Liver (tissue), 9 donors: ENCODE data around the gene SYNGR2. TPM values are rescaled to one million over a fixed set of nuclear protein-coding genes. Genes with fewer than 3 reads are reported as not detected.

Source experiments
- DNase-seq: peaks from one replicate; pipeline ENCODE4 v3.0.0-alpha.2; 2017; ENCODE audit warnings: low spot score
- H3K27ac ChIP-seq, 2 donors: one replicate each; pipeline ENCODE4 v1.7.0; 2013; ENCODE audit warnings: inconsistent platforms in 2 of 2, low read length in 2 of 2, control low read depth in 1 of 2, low read depth in 1 of 2, mild to moderate bottlenecking in 1 of 2
- H3K27me3 ChIP-seq, 4 donors: one replicate each; pipeline versions ENCODE4 v1.6.1 to v1.7.0; 2013; ENCODE audit warnings: low read length in 3 of 4, inconsistent platforms in 1 of 4, mild to moderate bottlenecking in 1 of 4, moderate library complexity in 1 of 4; ENCODE audit not compliant: control insufficient read depth in 4 of 4, insufficient read depth in 4 of 4
- H3K36me3 ChIP-seq, 4 donors: one replicate each; pipeline versions ENCODE4 v1.6.1 to v1.7.0; 2013; ENCODE audit warnings: low read length in 3 of 4, mild to moderate bottlenecking in 3 of 4, low read depth in 1 of 4, moderate library complexity in 1 of 4; ENCODE audit not compliant: control insufficient read depth in 4 of 4, insufficient read depth in 3 of 4
- H3K4me1 ChIP-seq, 4 donors: one replicate each; pipeline versions ENCODE4 v1.6.1 to v1.7.0; 2013; ENCODE audit warnings: low read length in 3 of 4, mild to moderate bottlenecking in 3 of 4, moderate library complexity in 1 of 4; ENCODE audit not compliant: control insufficient read depth in 4 of 4, insufficient read depth in 4 of 4
- H3K4me3 ChIP-seq, 3 donors: one replicate each; pipeline versions ENCODE4 v1.6.1 to v1.7.0; 2013; ENCODE audit warnings: low read length in 3 of 3, control low read depth in 1 of 3, low read depth in 1 of 3, mild to moderate bottlenecking in 1 of 3
- H3K9ac ChIP-seq, 2 donors: one replicate each; pipeline ENCODE4 v1.7.0; 2013; ENCODE audit warnings: low read length in 2 of 2, mild to moderate bottlenecking in 2 of 2, moderate library complexity in 2 of 2, control low read depth in 1 of 2, low read depth in 1 of 2
- H3K9me3 ChIP-seq, 4 donors: one replicate each; pipeline versions ENCODE4 v1.6.1 to v1.7.0; 2013; ENCODE audit warnings: low read length in 3 of 4; ENCODE audit not compliant: control insufficient read depth in 4 of 4
- ATF3 ChIP-seq: IDR thresholded peaks from 2 replicates; pipeline ENCODE4 v1.6.1; 2016; ENCODE audit warnings: antibody characterized with exemption
- EGR1 ChIP-seq, 2 donors: IDR thresholded peaks; 2 replicates each; pipeline ENCODE4 v1.6.1; 2016 to 2018; ENCODE audit warnings: antibody characterized with exemption in 2 of 2, low read depth in 2 of 2
- FOXA1 ChIP-seq: IDR thresholded peaks from 2 replicates; pipeline ENCODE4 v1.6.1; 2016; ENCODE audit warnings: antibody characterized with exemption
- GABPA ChIP-seq, 2 donors: IDR thresholded peaks in 1 of 2; conservative IDR thresholded peaks in 1 of 2; 2 replicates each; pipeline ENCODE4 v1.6.1; 2016; ENCODE audit warnings: antibody characterized with exemption in 2 of 2, mild to moderate bottlenecking in 1 of 2, moderate library complexity in 1 of 2
- HNF4A ChIP-seq, 2 donors: conservative IDR thresholded peaks; 2 replicates each; pipeline ENCODE4 v1.6.1; 2016; ENCODE audit warnings: antibody characterized with exemption in 2 of 2, mild to moderate bottlenecking in 2 of 2
- HNF4G ChIP-seq: IDR thresholded peaks from 2 replicates; pipeline ENCODE4 v1.6.1; 2016; ENCODE audit warnings: antibody characterized with exemption
- JUND ChIP-seq, 2 donors: IDR thresholded peaks; 2 replicates each; pipeline ENCODE4 v1.6.1; 2016; ENCODE audit warnings: antibody characterized with exemption in 2 of 2
- NR2F2 ChIP-seq: IDR thresholded peaks from 2 replicates; pipeline ENCODE4 v1.6.1; 2016; ENCODE audit warnings: antibody characterized with exemption
- RAD21 ChIP-seq, 2 donors: IDR thresholded peaks; 2 replicates each; pipeline ENCODE4 v1.6.1; 2016; ENCODE audit warnings: antibody characterized with exemption in 2 of 2, mild to moderate bottlenecking in 2 of 2
- RXRA ChIP-seq, 2 donors: IDR thresholded peaks; 2 replicates each; pipeline ENCODE4 v1.6.1; 2017 to 2018; ENCODE audit warnings: antibody characterized with exemption in 2 of 2, mild to moderate bottlenecking in 1 of 2
- SP1 ChIP-seq: IDR thresholded peaks from 2 replicates; pipeline ENCODE4 v1.6.1; 2018; ENCODE audit warnings: antibody characterized with exemption, mild to moderate bottlenecking
- TAF1 ChIP-seq: conservative IDR thresholded peaks from 2 replicates; pipeline ENCODE4 v1.6.1; 2016; ENCODE audit warnings: antibody characterized with exemption, mild to moderate bottlenecking
- YY1 ChIP-seq: IDR thresholded peaks from 2 replicates; pipeline ENCODE4 v1.6.1; 2016; ENCODE audit warnings: antibody characterized with exemption, mild to moderate bottlenecking
- WGBS: extraction: QIAGEN DNeasy Blood & Tissue Kit; methylation state at CpG from one replicate; pipeline ENCODE4 v1.1.7; 2013; 5-methylcytosine and 5-hydroxymethylcytosine counted together
- polyA plus RNA-seq, 2 donors: library from polyadenylated mRNA; stranded (reverse) in 1 of 2; unstranded in 1 of 2; fragments of 200-250 nt in 1 of 2; fragments of >200 nt in 1 of 2; fragmentation: Nextera tagmentation in 1 of 2; extraction: Ambion mirVana in 1 of 2; gene quantifications; one replicate each; pipeline versions ENCODE4 v1.2.1 to v1.2.3, GENCODE V29; 2013 to 2015
- total RNA-seq, 2 donors: library from RNA; depleted of rRNA; stranded (reverse); fragments of >200 nt; gene quantifications; one replicate each; pipeline ENCODE4 v1.2.3, GENCODE V29; 2014
- TF ChIP-seq, protein P1 (sequence below): fragments of 150-350 bp; IDR thresholded peaks from 2 replicates; pipeline ENCODE4 v1.5.1; 2017; ENCODE audit warnings: improper control_type of control experiment, low read depth, low read length; ENCODE audit not compliant: missing input control
- TF ChIP-seq, protein P2 (sequence below): IDR thresholded peaks from 2 replicates; pipeline ENCODE4 v1.6.1; 2016; ENCODE audit warnings: antibody characterized with exemption
- TF ChIP-seq, protein P3 (sequence below): IDR thresholded peaks from 2 replicates; pipeline ENCODE4 v1.6.1; 2016; ENCODE audit warnings: antibody characterized with exemption, mild to moderate bottlenecking
- donor health status: healthy.
- donor health status: healthy.
- donor health status: healthy.
- donor health status: healthy.
- donor health status: healthy.

Gene SYNGR2
- total and polyA plus RNA-seq, 4 donors: 27.9 to 84.7 (median 55.2) TPM

GRCh38 chr17:78133179-78133951 is 35.0 kb upstream of the SYNGR2 start:
- TF ChIP-seq HNF4A (conservative IDR thresholded peaks at IDR 0.05) (no peak), ATF3 (no peak), RXRA (IDR thresholded peaks at IDR 0.05) (no peak), FOXA1 (no peak), YY1 (no peak), NR2F2 (no peak), TAF1 (no peak), EGR1 (IDR thresholded peaks at IDR 0.05; ENCODE audit: low read depth in 2 of 2) (no peak), JUND (IDR thresholded peaks at IDR 0.05) (no peak), GABPA (IDR thresholded peaks at IDR 0.05 in 1 of 2, conservative IDR thresholded peaks at IDR 0.05 in 1 of 2) (no peak), RAD21 (IDR thresholded peaks at IDR 0.05) (no peak), HNF4G (no peak), SP1 (no peak)
- TF ChIP-seq, protein P1, sequence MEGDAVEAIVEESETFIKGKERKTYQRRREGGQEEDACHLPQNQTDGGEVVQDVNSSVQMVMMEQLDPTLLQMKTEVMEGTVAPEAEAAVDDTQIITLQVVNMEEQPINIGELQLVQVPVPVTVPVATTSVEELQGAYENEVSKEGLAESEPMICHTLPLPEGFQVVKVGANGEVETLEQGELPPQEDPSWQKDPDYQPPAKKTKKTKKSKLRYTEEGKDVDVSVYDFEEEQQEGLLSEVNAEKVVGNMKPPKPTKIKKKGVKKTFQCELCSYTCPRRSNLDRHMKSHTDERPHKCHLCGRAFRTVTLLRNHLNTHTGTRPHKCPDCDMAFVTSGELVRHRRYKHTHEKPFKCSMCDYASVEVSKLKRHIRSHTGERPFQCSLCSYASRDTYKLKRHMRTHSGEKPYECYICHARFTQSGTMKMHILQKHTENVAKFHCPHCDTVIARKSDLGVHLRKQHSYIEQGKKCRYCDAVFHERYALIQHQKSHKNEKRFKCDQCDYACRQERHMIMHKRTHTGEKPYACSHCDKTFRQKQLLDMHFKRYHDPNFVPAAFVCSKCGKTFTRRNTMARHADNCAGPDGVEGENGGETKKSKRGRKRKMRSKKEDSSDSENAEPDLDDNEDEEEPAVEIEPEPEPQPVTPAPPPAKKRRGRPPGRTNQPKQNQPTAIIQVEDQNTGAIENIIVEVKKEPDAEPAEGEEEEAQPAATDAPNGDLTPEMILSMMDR: no peak
- TF ChIP-seq, protein P2, sequence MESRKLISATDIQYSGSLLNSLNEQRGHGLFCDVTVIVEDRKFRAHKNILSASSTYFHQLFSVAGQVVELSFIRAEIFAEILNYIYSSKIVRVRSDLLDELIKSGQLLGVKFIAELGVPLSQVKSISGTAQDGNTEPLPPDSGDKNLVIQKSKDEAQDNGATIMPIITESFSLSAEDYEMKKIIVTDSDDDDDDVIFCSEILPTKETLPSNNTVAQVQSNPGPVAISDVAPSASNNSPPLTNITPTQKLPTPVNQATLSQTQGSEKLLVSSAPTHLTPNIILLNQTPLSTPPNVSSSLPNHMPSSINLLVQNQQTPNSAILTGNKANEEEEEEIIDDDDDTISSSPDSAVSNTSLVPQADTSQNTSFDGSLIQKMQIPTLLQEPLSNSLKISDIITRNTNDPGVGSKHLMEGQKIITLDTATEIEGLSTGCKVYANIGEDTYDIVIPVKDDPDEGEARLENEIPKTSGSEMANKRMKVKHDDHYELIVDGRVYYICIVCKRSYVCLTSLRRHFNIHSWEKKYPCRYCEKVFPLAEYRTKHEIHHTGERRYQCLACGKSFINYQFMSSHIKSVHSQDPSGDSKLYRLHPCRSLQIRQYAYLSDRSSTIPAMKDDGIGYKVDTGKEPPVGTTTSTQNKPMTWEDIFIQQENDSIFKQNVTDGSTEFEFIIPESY: no peak
- TF ChIP-seq, protein P3, sequence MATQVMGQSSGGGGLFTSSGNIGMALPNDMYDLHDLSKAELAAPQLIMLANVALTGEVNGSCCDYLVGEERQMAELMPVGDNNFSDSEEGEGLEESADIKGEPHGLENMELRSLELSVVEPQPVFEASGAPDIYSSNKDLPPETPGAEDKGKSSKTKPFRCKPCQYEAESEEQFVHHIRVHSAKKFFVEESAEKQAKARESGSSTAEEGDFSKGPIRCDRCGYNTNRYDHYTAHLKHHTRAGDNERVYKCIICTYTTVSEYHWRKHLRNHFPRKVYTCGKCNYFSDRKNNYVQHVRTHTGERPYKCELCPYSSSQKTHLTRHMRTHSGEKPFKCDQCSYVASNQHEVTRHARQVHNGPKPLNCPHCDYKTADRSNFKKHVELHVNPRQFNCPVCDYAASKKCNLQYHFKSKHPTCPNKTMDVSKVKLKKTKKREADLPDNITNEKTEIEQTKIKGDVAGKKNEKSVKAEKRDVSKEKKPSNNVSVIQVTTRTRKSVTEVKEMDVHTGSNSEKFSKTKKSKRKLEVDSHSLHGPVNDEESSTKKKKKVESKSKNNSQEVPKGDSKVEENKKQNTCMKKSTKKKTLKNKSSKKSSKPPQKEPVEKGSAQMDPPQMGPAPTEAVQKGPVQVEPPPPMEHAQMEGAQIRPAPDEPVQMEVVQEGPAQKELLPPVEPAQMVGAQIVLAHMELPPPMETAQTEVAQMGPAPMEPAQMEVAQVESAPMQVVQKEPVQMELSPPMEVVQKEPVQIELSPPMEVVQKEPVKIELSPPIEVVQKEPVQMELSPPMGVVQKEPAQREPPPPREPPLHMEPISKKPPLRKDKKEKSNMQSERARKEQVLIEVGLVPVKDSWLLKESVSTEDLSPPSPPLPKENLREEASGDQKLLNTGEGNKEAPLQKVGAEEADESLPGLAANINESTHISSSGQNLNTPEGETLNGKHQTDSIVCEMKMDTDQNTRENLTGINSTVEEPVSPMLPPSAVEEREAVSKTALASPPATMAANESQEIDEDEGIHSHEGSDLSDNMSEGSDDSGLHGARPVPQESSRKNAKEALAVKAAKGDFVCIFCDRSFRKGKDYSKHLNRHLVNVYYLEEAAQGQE: no peak
- no peak for DNase-seq
- Histone ChIP-seq H3K36me3 (no peaks in the 10 kb centered on the region), H3K4me3 (no peak overlapping the region), H3K9ac (no peak overlapping the region), H3K27me3 (no peaks in the 10 kb centered on the region), H3K27ac (no peak overlapping the region), H3K9me3 (no peaks in the 10 kb centered on the region), H3K4me1 (peaks cover 3 to 28% (median 8%) of the 10 kb centered on the region in 4 donors)
- 86% methylated on average over 30 of the region's 30 CpGs for WGBS
